ENCODE data around the gene LRP3. TPM values are rescaled to one million over a fixed set of nuclear protein-coding genes. Genes with fewer than 3 reads are reported as not detected.
"Not testable (repeated sequence)": the region's sequence is repeated elsewhere in the genome, so short reads cannot be mapped to it uniquely, and the experiment has no call there.

The LRP3 gene
- total RNA-seq, 1 experiment from 2014 or later = 29.0 TPM

DNA sequence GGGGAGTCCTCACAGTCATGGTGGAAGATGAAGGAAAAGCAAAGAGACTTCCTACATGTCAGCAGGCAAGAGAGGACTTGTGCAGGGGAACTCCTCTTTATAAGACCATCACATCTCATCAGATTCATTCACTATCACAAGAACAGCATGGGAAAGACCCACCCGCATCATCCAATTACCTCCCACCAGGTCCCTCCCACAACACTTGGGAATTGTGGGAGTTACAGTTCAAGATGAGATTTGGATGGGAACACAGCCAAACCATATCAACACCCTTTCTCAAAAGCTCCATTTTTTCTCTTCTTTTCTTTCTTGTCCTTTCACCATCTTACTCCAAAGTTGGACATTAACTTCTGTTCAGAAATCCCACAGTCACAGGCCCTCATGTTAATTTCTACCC is 4.7 kb upstream of the LRP3 start:
- Histone ChIP-seq H2AFZ (ENCODE audit: low read depth, low read length, poor library complexity, severe bottlenecking) (peak overlapping the region; percentile 12), H3K27ac (ENCODE audit: low read depth, low read length) (no peak overlapping the region), H3K27me3 (ENCODE audit: insufficient read depth, low read length) (no peaks in the 10 kb centered on the region), H3K4me1 (ENCODE audit: control insufficient read depth in 1 of 2, insufficient read depth in 2 of 2, low read length in 2 of 2) (peaks cover 13 to 15% of the 10 kb centered on the region in 2 experiments), H3K9me2 (ENCODE audit: insufficient read depth) (no peaks in the 10 kb centered on the region), H3K9ac (ENCODE audit: low read length) (no peak overlapping the region), H3K4me2 (ENCODE audit: low read length) (no peak overlapping the region), H3K36me3 (ENCODE audit: control insufficient read depth in 1 of 2, insufficient read depth in 2 of 2, low read length in 2 of 2) (no peaks in the 10 kb centered on the region), H4K20me1 (ENCODE audit: insufficient read depth) (no peaks in the 10 kb centered on the region), H3K9me3 (ENCODE audit: control insufficient read depth in 1 of 2, insufficient read depth in 1 of 2, low read depth in 1 of 2, low read length in 2 of 2) (no peaks in the 10 kb centered on the region), H3K4me3 (replicated peaks in 1 of 2; ENCODE audit: low read depth in 1 of 2, low read length in 2 of 2) (no peak overlapping the region), H3K79me2 (ENCODE audit: insufficient read depth, low read length) (no peaks in the 10 kb centered on the region)
- DNase-seq (ENCODE audit: low read depth, low spot score) = no peak
- ChIA-PET POLR2A (no interaction called here), RAD21 (ENCODE audit: low non-redundant PET in 1 of 2, low total read pairs in 2 of 2, uncharacterized antibody in 2 of 2, unreplicated experiment in 2 of 2) (no interaction called here), CTCF (no interaction called here)
- intact Hi-C loops (cut with micrococcal nuclease) = no loop called here
- no TSS peak for BruUV-seq (replicated peaks)
- ATAC-seq = no peak
- no peak for TF ChIP-seq POLR2A (IDR thresholded peaks at IDR 0.05; ENCODE audit: borderline replicate concordance, extremely low read depth, insufficient read depth, insufficient read length)
- TF ChIP-seq, protein P1, sequence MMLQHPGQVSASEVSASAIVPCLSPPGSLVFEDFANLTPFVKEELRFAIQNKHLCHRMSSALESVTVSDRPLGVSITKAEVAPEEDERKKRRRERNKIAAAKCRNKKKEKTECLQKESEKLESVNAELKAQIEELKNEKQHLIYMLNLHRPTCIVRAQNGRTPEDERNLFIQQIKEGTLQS (IDR thresholded peaks at IDR 0.05) = no peak
- TF ChIP-seq EZH2 (IDR thresholded peaks at IDR 0.05) = no peak
- no peak for TF ChIP-seq FOSL1 (IDR thresholded peaks at IDR 0.05; ENCODE audit: low read depth)
- TF ChIP-seq CEBPB (IDR thresholded peaks at IDR 0.05; ENCODE audit: low read depth) = no peak
- TF ChIP-seq RAD21 (IDR thresholded peaks at IDR 0.05; ENCODE audit: low read depth) = no peak
- no peak for TF ChIP-seq JUND (IDR thresholded peaks at IDR 0.05)
- no peak for TF ChIP-seq YY1 (IDR thresholded peaks at IDR 0.05; ENCODE audit: extremely low read depth, insufficient replicate concordance, low read depth, low read length)
- no peak for TF ChIP-seq EGR1 (IDR thresholded peaks at IDR 0.05; ENCODE audit: low read depth)
- TF ChIP-seq, protein P2, sequence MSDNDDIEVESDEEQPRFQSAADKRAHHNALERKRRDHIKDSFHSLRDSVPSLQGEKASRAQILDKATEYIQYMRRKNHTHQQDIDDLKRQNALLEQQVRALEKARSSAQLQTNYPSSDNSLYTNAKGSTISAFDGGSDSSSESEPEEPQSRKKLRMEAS (IDR thresholded peaks at IDR 0.05) = no peak
- no peak for TF ChIP-seq ELF1 (IDR thresholded peaks at IDR 0.05; ENCODE audit: borderline replicate concordance, low read depth)
- no peak for TF ChIP-seq SP1 (IDR thresholded peaks at IDR 0.05; ENCODE audit: low read depth)
- TF ChIP-seq SRF (IDR thresholded peaks at IDR 0.05; ENCODE audit: low read depth) = no peak
- TF ChIP-seq POLR2AphosphoS5 (IDR thresholded peaks at IDR 0.05; ENCODE audit: low read depth, low read length) = no peak
- no peak for TF ChIP-seq SIN3A (IDR thresholded peaks at IDR 0.05; ENCODE audit: low read depth)
- no peak for TF ChIP-seq CBX3 (IDR thresholded peaks at IDR 0.05; ENCODE audit: low read depth)
- no peak for TF ChIP-seq ZFX (IDR thresholded peaks at IDR 0.05)

DNA sequence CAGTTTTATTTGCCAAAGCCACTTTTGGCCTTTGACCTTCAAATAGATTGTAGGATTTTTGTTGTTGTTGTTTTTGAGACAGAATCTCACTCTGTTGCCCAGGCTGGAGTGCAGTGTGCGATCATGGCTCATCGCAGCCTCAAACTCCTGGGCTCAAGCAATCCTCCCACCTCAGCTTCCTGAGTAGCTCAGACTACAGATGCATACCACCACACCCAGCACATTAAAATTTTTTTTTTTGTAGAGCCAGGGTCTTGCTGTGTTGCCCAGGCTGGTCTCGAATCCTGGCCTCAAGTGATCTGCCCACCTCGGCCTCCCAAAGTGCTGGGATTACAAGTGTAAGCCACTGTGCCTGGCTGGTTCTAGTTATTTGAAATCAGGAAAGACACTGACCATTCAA is 3.0 kb upstream of the LRP3 start:
- DNase-seq (ENCODE audit: low read depth, low spot score); BruUV-seq (replicated peaks); H3K4me3 ChIP-seq (replicated peaks in 1 of 2; ENCODE audit: low read depth in 1 of 2, low read length in 2 of 2); H3K9me3 ChIP-seq (ENCODE audit: control insufficient read depth in 1 of 2, insufficient read depth in 1 of 2, low read depth in 1 of 2, low read length in 2 of 2); RAD21 ChIA-PET (ENCODE audit: low non-redundant PET in 1 of 2, low total read pairs in 2 of 2, uncharacterized antibody in 2 of 2, unreplicated experiment in 2 of 2); H3K4me2 ChIP-seq (ENCODE audit: low read length); H3K36me3 ChIP-seq (ENCODE audit: control insufficient read depth in 1 of 2, insufficient read depth in 2 of 2, low read length in 2 of 2); H2AFZ ChIP-seq (ENCODE audit: low read depth, low read length, poor library complexity, severe bottlenecking); H4K20me1 ChIP-seq (ENCODE audit: insufficient read depth); H3K27ac ChIP-seq (ENCODE audit: low read depth, low read length); CTCF ChIA-PET; ATAC-seq; H3K27me3 ChIP-seq (ENCODE audit: insufficient read depth, low read length); POLR2A ChIA-PET; H3K9ac ChIP-seq (ENCODE audit: low read length); intact Hi-C loops (cut with micrococcal nuclease); H3K9me2 ChIP-seq (ENCODE audit: insufficient read depth): not testable (repeated sequence)
- H3K79me2 ChIP-seq (ENCODE audit: insufficient read depth, low read length) = peaks cover 14% of the 10 kb centered on the region
- peaks cover 13 to 18% of the 10 kb centered on the region in 2 experiments; a peak in 3 of 4 replicates for H3K4me1 ChIP-seq (ENCODE audit: control insufficient read depth in 1 of 2, insufficient read depth in 2 of 2, low read length in 2 of 2)

Data from HCT116 (cell line).